T-cell (primary cell): ENCODE results near the gene LAMA3. TPM values are rescaled to one million over a fixed set of nuclear protein-coding genes. Genes with fewer than 3 reads are reported as not detected.

Experiments used
- ATAC-seq, 4 experiments: fragments of 200-7000 bp in 3 of 4; fragments of 150-1000 bp in 1 of 4; cut with Tn5 transposase; replicated peaks in 1 of 4; 1 replicate in 3 of 4; 2 replicates in 1 of 4; pipeline ENCODE4 v1.10.0; 2021; ENCODE audit warnings: moderate library complexity in 3 of 4, mild to moderate bottlenecking in 2 of 4, moderate number of reproducible peaks in 1 of 4
- CTCF ChIA-PET, 2 donors: fragments of 300-600 bp; sonication (Branson Sonifier 250); formaldehyde crosslinking; loops; one replicate each; lab custom pipeline; 2022; ENCODE audit warnings: antibody characterized with exemption in 2 of 2; lab: Charles Lee
- POLR2A ChIA-PET, 2 donors: fragments of 300-600 bp; sonication (Branson Sonifier 250); formaldehyde crosslinking; loops; one replicate each; lab custom pipeline; 2022; ENCODE audit warnings: antibody characterized with exemption in 2 of 2; lab: Charles Lee
- DNase-seq, 35 experiments: peaks; one replicate each; pipeline versions ENCODE4 v3.0.0 to v3.0.0-alpha.2; 2013 to 2023
- H3K27ac ChIP-seq: one replicate; pipeline ENCODE4 v1.5.1; 2013; ENCODE audit warnings: low read length
- H3K27me3 ChIP-seq, 2 experiments: replicated peaks in 1 of 2; 1 replicate in 1 of 2; 2 replicates in 1 of 2; pipeline versions ENCODE4 v1.6.1 to v1.7.0; 2013; ENCODE audit warnings: low read length in 1 of 2, mixed read lengths in 1 of 2; ENCODE audit not compliant: control insufficient read depth in 2 of 2, insufficient read depth in 2 of 2; ENCODE audit errors: extremely low read depth in 1 of 2
- H3K36me3 ChIP-seq, 2 donors: 1 replicate in 1 of 2; 2 replicates in 1 of 2; pipeline versions ENCODE4 v1.6.1 to v1.7.0; 2013; ENCODE audit warnings: low read length in 1 of 2; ENCODE audit not compliant: control insufficient read depth in 2 of 2, insufficient read depth in 1 of 2; ENCODE audit errors: extremely low read depth in 1 of 2
- H3K4me1 ChIP-seq, 2 experiments: 1 replicate in 1 of 2; 2 replicates in 1 of 2; pipeline versions ENCODE4 v1.6.1 to v1.7.0; 2013; ENCODE audit warnings: low read length in 2 of 2, mixed read lengths in 1 of 2; ENCODE audit not compliant: insufficient read depth in 2 of 2, control insufficient read depth in 1 of 2; ENCODE audit errors: extremely low read depth in 1 of 2
- H3K4me3 ChIP-seq, 2 donors: 1 replicate in 1 of 2; 2 replicates in 1 of 2; pipeline versions ENCODE4 v1.5.1 to v1.7.0; 2013; ENCODE audit warnings: mild to moderate bottlenecking in 2 of 2, low read length in 1 of 2, moderate library complexity in 1 of 2; ENCODE audit not compliant: control insufficient read depth in 1 of 2; ENCODE audit errors: extremely low read depth in 1 of 2
- H3K9me3 ChIP-seq: 2 replicates; pipeline ENCODE4 v1.7.0; 2013
- H3K27ac Mint-ChIP-seq, 2 donors: one replicate each; pipeline ENCODE4 v1.8.0; 2020 to 2021; ENCODE audit warnings: mild to moderate bottlenecking in 2 of 2, mixed read lengths in 2 of 2
- H3K27me3 Mint-ChIP-seq, 2 donors: one replicate each; pipeline ENCODE4 v1.8.0; 2021 to 2022; ENCODE audit warnings: mixed read lengths in 2 of 2
- H3K36me3 Mint-ChIP-seq: one replicate; pipeline ENCODE4 v1.8.0; 2021; ENCODE audit warnings: mixed read lengths
- H3K4me1 Mint-ChIP-seq, 3 donors: one replicate each; pipeline ENCODE4 v1.8.0; 2020 to 2022; ENCODE audit warnings: mixed read lengths in 3 of 3, mild to moderate bottlenecking in 1 of 3
- H3K4me3 Mint-ChIP-seq, 3 donors: one replicate each; pipeline ENCODE4 v1.8.0; 2020 to 2022; ENCODE audit warnings: mild to moderate bottlenecking in 3 of 3, mixed read lengths in 3 of 3, moderate library complexity in 3 of 3
- H3K9me3 Mint-ChIP-seq, 3 donors: one replicate each; pipeline ENCODE4 v1.8.0; 2020 to 2022; ENCODE audit warnings: mixed read lengths in 3 of 3
- WGBS: methylation state at CpG from one replicate; pipeline ENCODE4 v1.1.5; 2013; ENCODE audit warnings: missing lambda C conversion rate; ENCODE audit not compliant: insufficient coverage; 5-methylcytosine and 5-hydroxymethylcytosine counted together
- total RNA-seq, 35 experiments: library from RNA in 6 of 35; stranded (reverse) in 6 of 35; fragments of 120-200 nt in 1 of 35; gene quantifications; one replicate each; pipeline versions ENCODE4 v1.2.1 to v1.2.4 and lab custom pipeline; 2013 to 2026

LAMA3 gene
- total RNA-seq, 5 donors from 2014 or later (not counting 1 experiment from before 2014, with no cell fraction given): 0.20 to 0.44 (median 0.26) TPM; not detected in 2

DNA sequence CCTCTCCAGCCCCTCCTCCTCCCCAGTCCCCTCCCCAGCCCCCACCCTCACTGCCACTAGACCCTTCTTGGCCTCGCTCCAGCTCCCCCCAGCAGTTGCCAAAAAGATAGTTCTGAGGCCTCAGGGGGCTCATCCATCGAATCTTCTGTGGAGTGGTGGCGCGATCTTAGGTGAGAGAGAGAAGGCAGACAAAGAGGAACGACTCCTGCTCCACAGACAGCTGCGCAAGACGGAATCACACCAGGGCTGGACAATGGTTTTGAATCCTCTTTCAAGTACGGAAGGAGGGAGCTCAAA, 68.1 kb downstream of the LAMA3 start:
- Histone ChIP-seq H3K4me1 (no peaks in the 10 kb centered on the region), H3K36me3 (no peaks in the 10 kb centered on the region), H3K9me3 (no peaks in the 10 kb centered on the region), H3K27ac (no peak overlapping the region), H3K4me3 (no peak overlapping the region), H3K27me3 (peaks cover 0 to 10% of the 10 kb centered on the region in 2 experiments)
- ChIA-PET POLR2A (no interaction called here), CTCF (no interaction called here)
- H3K9me3 Mint-ChIP-seq: no peaks in the 10 kb centered on the region
- H3K36me3 Mint-ChIP-seq: no peaks in the 10 kb centered on the region
- no peaks in the 10 kb centered on the region for H3K4me1 Mint-ChIP-seq
- ATAC-seq: no peak
- H3K4me3 Mint-ChIP-seq: no peak overlapping the region
- whole genome bisulfite sequencing: 92% methylated on average over 7 of the region's 8 CpGs
- no peak overlapping the region for H3K27ac Mint-ChIP-seq
- H3K27me3 Mint-ChIP-seq: peaks cover 2 to 3% of the 10 kb centered on the region in 2 donors
- DNase-seq: no peak

- peaks cover 0 to 10% of the 10 kb centered on the region in 2 experiments for H3K27me3 ChIP-seq
- Mint-ChIP-seq H3K36me3 (no peaks in the 10 kb centered on the region), H3K4me1 (no peaks in the 10 kb centered on the region), H3K27ac (no peak overlapping the region), H3K4me3 (no peak overlapping the region), H3K27me3 (peaks cover 2 to 3% of the 10 kb centered on the region in 2 donors), H3K9me3 (no peaks in the 10 kb centered on the region)
- H3K27ac ChIP-seq: no peak overlapping the region
- CTCF ChIA-PET: no interaction called here
- POLR2A ChIA-PET: no interaction called here
- WGBS: 85% methylated on average over 8 of the region's 14 CpGs
- DNase-seq (no peak), ATAC-seq (no peak)
- no peak overlapping the region for H3K4me3 ChIP-seq
- no peaks in the 10 kb centered on the region for H3K4me1 ChIP-seq
- no peaks in the 10 kb centered on the region for H3K9me3 ChIP-seq
- H3K36me3 ChIP-seq: no peaks in the 10 kb centered on the region
These were observed 69.0 kb downstream of the LAMA3 start for GRCh38 chr18:23758281-23758680.

- Histone ChIP-seq H3K4me1 (no peaks in the 10 kb centered on the region), H3K27ac (no peak overlapping the region), H3K4me3 (no peak overlapping the region), H3K9me3 (no peaks in the 10 kb centered on the region), H3K27me3 (peaks cover 0 to 8% of the 10 kb centered on the region in 2 experiments), H3K36me3 (no peaks in the 10 kb centered on the region)
- no peaks in the 10 kb centered on the region for H3K4me1 Mint-ChIP-seq
- no peaks in the 10 kb centered on the region for H3K36me3 Mint-ChIP-seq
- 100% methylated on average over 2 of the region's 5 CpGs for WGBS
- no peak overlapping the region for H3K27ac Mint-ChIP-seq
- H3K27me3 Mint-ChIP-seq: peaks cover 2 to 8% of the 10 kb centered on the region in 2 donors
- DNase-seq: no peak
- no peak for ATAC-seq
- H3K4me3 Mint-ChIP-seq: no peak overlapping the region
- POLR2A ChIA-PET: interaction anchor here in 1 of 2 donors (0.6 kb wide), 1 partner anchor 195 kb away, joined by 3 read pairs; no protein-coding TSS in a partner anchor
- CTCF ChIA-PET: interaction anchor here in 1 of 2 donors (0.7 kb wide), 1 partner anchor 155 kb away, joined by 3 read pairs; no protein-coding TSS in a partner anchor
- no peaks in the 10 kb centered on the region for H3K9me3 Mint-ChIP-seq
These were observed 72.7 kb downstream of the LAMA3 start for GRCh38 chr18:23761941-23762340.

GRCh38 chr18:23763343-23763742, 74.1 kb downstream of the LAMA3 start:
- Mint-ChIP-seq H3K4me1 (no peaks in the 10 kb centered on the region), H3K27ac (no peak overlapping the region), H3K27me3 (peaks cover 2 to 8% of the 10 kb centered on the region in 2 donors), H3K9me3 (peaks cover 0 to 6% (median 2%) of the 10 kb centered on the region in 3 donors), H3K4me3 (no peak overlapping the region), H3K36me3 (no peaks in the 10 kb centered on the region)
- no peak for DNase-seq
- ChIA-PET POLR2A (interaction anchor here in 1 of 2 donors (0.6 kb wide), 2 partner anchors 8 to 802 kb away, joined by 3 to 4 read pairs; no protein-coding TSS in a partner anchor), CTCF (no interaction called here)
- H3K4me3 ChIP-seq: no peak overlapping the region
- H3K4me1 ChIP-seq: no peaks in the 10 kb centered on the region
- no peak overlapping the region for H3K27ac ChIP-seq
- no peaks in the 10 kb centered on the region for H3K36me3 ChIP-seq
- ATAC-seq: no peak
- H3K27me3 ChIP-seq: peaks cover 0 to 6% of the 10 kb centered on the region in 2 experiments
- no peaks in the 10 kb centered on the region for H3K9me3 ChIP-seq
- WGBS: 100% methylated on average over 3 of the region's 4 CpGs

DNA sequence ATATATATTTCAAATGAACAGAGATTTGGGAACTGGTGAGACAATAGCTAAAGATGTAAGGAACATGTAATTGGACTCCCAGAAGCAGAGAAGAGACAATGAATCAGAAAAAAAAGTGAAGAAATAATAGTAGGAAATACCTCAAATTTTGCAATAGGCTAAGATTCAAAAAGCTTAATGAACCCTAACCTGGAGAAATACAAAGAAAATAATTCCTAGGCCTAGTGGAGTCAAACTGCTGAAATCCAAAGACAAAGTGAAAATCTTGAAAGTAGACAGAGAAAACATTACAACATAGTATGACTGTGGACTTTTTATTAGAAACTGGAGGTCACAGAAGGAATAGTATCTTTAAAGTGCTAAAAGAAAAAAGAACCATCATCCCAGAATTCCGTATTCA, 76.7 kb downstream of the LAMA3 start:
- H3K36me3 ChIP-seq: no peaks in the 10 kb centered on the region
- H3K27ac ChIP-seq: no peak overlapping the region
- no peak overlapping the region for H3K4me3 ChIP-seq
- H3K27me3 Mint-ChIP-seq: peaks cover 2 to 8% of the 10 kb centered on the region in 2 donors
- WGBS: no CpG with 5 or more reads among the region's 1 CpG
- POLR2A ChIA-PET: no interaction called here
- peaks cover 0 to 3% of the 10 kb centered on the region in 2 experiments for H3K27me3 ChIP-seq
- DNase-seq: no peak
- no peak overlapping the region for H3K4me3 Mint-ChIP-seq
- peaks cover 0 to 9% (median 6%) of the 10 kb centered on the region in 3 donors for H3K9me3 Mint-ChIP-seq
- ATAC-seq: no peak
- H3K9me3 ChIP-seq: no peaks in the 10 kb centered on the region
- no peaks in the 10 kb centered on the region for H3K4me1 ChIP-seq
- H3K4me1 Mint-ChIP-seq: no peaks in the 10 kb centered on the region
- CTCF ChIA-PET: interaction anchor here in 1 of 2 donors (0.8 kb wide), 1 partner anchor 21 kb away, joined by 3 read pairs; no protein-coding TSS in a partner anchor
- no peak overlapping the region for H3K27ac Mint-ChIP-seq
- no peaks in the 10 kb centered on the region for H3K36me3 Mint-ChIP-seq

DNA sequence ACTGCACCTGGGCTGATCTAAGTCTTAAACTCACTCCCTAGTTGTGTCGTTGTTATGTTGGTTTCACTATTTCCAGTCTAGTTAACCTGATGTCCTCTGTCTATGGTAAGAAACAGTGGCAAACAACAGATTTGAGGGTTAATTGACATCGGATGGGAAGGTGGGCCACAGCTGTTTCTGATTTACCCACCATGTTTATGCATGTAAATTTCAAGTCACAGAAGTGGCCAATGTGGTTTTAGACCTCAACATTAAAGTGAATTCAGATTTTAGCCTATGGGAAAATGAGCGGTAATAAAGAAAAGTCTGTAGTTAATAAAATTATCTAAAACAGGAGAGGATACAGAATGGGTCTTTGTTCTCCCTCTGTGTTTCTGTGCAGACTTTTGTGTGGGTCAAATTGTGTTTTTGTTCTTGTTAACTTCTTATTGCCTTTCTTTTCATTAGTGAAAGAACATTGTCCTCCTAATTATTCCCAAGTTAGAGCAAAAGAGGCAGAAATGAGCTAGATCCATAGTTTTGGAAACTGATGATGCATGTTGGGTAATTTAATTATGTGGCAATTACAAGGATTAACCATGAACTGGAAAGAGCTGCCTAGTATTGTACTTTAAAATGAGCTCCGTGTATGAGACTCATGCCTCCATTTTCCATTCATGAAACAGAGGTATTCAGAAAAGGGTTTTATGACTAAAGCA, 83.2 kb downstream of the LAMA3 start:
- POLR2A ChIA-PET: no interaction called here
- no CpG with 5 or more reads among the region's 4 CpGs for WGBS
- peaks cover 0 to 6% of the 10 kb centered on the region in 2 donors for H3K27me3 Mint-ChIP-seq

More for the DNA sequence above, 83.2 kb downstream of the LAMA3 start:
- Mint-ChIP-seq H3K4me1 (no peaks in the 10 kb centered on the region), H3K36me3 (no peaks in the 10 kb centered on the region), H3K4me3 (no peak overlapping the region), H3K27ac (no peak overlapping the region), H3K9me3 (peaks cover 0 to 9% (median 6%) of the 10 kb centered on the region in 3 donors)
- ATAC-seq (no peak), DNase-seq (no peak)
- Histone ChIP-seq H3K9me3 (no peaks in the 10 kb centered on the region), H3K4me1 (no peaks in the 10 kb centered on the region), H3K27ac (no peak overlapping the region), H3K4me3 (no peak overlapping the region), H3K36me3 (no peaks in the 10 kb centered on the region), H3K27me3 (no peaks in the 10 kb centered on the region)
- CTCF ChIA-PET: no interaction called here
